CD14-positive monocyte (primary cell): ENCODE data around the gene FAM117A. TPM values are rescaled to one million over a fixed set of nuclear protein-coding genes. Genes with fewer than 3 reads are reported as not detected.
A peak's percentile ranks its signal among the peaks of the same experiment; 100 is the strongest.

Experiments used
- DNase-seq, 3 donors: peaks; one replicate each; pipeline ENCODE4 v3.0.0-alpha.2; 2011 to 2022
- H2AFZ ChIP-seq: 2 replicates; pipeline ENCODE4 v1.6.0; 2012; ENCODE audit warnings: mild to moderate bottlenecking, low read depth, low read length, inconsistent platforms; ENCODE audit not compliant: insufficient read depth, poor library complexity, severe bottlenecking
- H3K27ac ChIP-seq, 2 donors: 1 replicate in 1 of 2; 2 replicates in 1 of 2; pipeline ENCODE4 v1.5.1; 2012 to 2013; ENCODE audit warnings: low read length in 2 of 2, control low read depth in 1 of 2, inconsistent platforms in 1 of 2, low read depth in 1 of 2, mild to moderate bottlenecking in 1 of 2
- H3K27me3 ChIP-seq, 2 donors: one replicate each; pipeline versions ENCODE4 v1.6.0 to v1.6.1; 2011 to 2013; ENCODE audit warnings: low read length in 2 of 2; ENCODE audit not compliant: control insufficient read depth in 2 of 2, insufficient read depth in 2 of 2
- H3K36me3 ChIP-seq, 2 donors: replicated peaks in 1 of 2; 1 replicate in 1 of 2; 2 replicates in 1 of 2; pipeline versions ENCODE4 v1.5.1 to v1.6.1; 2012 to 2013; ENCODE audit warnings: low read length in 2 of 2, control low read depth in 1 of 2, inconsistent platforms in 1 of 2, mild to moderate bottlenecking in 1 of 2; ENCODE audit not compliant: insufficient read depth in 2 of 2, control insufficient read depth in 1 of 2
- H3K4me1 ChIP-seq, 2 donors: 1 replicate in 1 of 2; 2 replicates in 1 of 2; pipeline versions ENCODE4 v1.5.1 to v1.6.1; 2012 to 2013; ENCODE audit warnings: low read length in 2 of 2, control low read depth in 1 of 2, inconsistent platforms in 1 of 2, mild to moderate bottlenecking in 1 of 2, moderate library complexity in 1 of 2; ENCODE audit not compliant: insufficient read depth in 2 of 2, control insufficient read depth in 1 of 2
- H3K4me2 ChIP-seq: replicated peaks from 2 replicates; pipeline ENCODE3; 2012; ENCODE audit warnings: low read length, moderate library complexity, mild to moderate bottlenecking; ENCODE audit not compliant: poor library complexity, severe bottlenecking; ENCODE audit errors: extremely low read depth
- H3K4me3 ChIP-seq, 3 experiments: fragments of 200-600 bp in 1 of 3; sonication (generic) in 1 of 3; replicated peaks in 1 of 3; 1 replicate in 2 of 3; 2 replicates in 1 of 3; pipeline ENCODE4 v1.5.1; 2011 to 2013; ENCODE audit warnings: low read length in 3 of 3, mild to moderate bottlenecking in 3 of 3, control low read depth in 2 of 3, low read depth in 2 of 3, inconsistent platforms in 1 of 3, moderate library complexity in 1 of 3
- H3K79me2 ChIP-seq: 2 replicates; pipeline ENCODE4 v1.6.0; 2012; ENCODE audit warnings: mild to moderate bottlenecking, control low read depth, inconsistent platforms, low read length, moderate library complexity; ENCODE audit not compliant: insufficient read depth
- H3K9ac ChIP-seq: 2 replicates; pipeline ENCODE4 v1.6.0; 2017; ENCODE audit warnings: low read length, mild to moderate bottlenecking; ENCODE audit not compliant: insufficient read depth, poor library complexity, severe bottlenecking
- H3K9me3 ChIP-seq, 2 donors: replicated peaks in 1 of 2; 1 replicate in 1 of 2; 2 replicates in 1 of 2; pipeline versions ENCODE4 v1.5.1 to v1.6.1; 2012 to 2013; ENCODE audit warnings: low read length in 2 of 2, control low read depth in 1 of 2; ENCODE audit not compliant: control insufficient read depth in 1 of 2, insufficient read depth in 1 of 2
- H4K20me1 ChIP-seq: 2 replicates; pipeline ENCODE4 v1.6.0; 2012; ENCODE audit warnings: mild to moderate bottlenecking, low read length, control low read depth, moderate library complexity; ENCODE audit not compliant: insufficient read depth
- H3K27ac Mint-ChIP-seq, 7 donors: one replicate each; pipeline ENCODE4 v1.8.0; 2020; ENCODE audit warnings: mild to moderate bottlenecking in 7 of 7, mixed read lengths in 7 of 7, moderate library complexity in 6 of 7, inconsistent platforms in 2 of 7
- H3K27me3 Mint-ChIP-seq, 3 donors: one replicate each; pipeline ENCODE4 v1.8.0; 2021 to 2022; ENCODE audit warnings: low read depth in 3 of 3, mild to moderate bottlenecking in 3 of 3, mixed read lengths in 3 of 3, moderate library complexity in 3 of 3, inconsistent platforms in 1 of 3
- H3K36me3 Mint-ChIP-seq, 2 donors: one replicate each; pipeline ENCODE4 v1.8.0; 2020; ENCODE audit warnings: mixed read lengths in 2 of 2, inconsistent platforms in 1 of 2, mild to moderate bottlenecking in 1 of 2
- H3K4me1 Mint-ChIP-seq: one replicate; pipeline ENCODE4 v1.8.0; 2020; ENCODE audit warnings: mild to moderate bottlenecking, mixed read lengths
- H3K4me3 Mint-ChIP-seq, 2 donors: one replicate each; pipeline ENCODE4 v1.8.0; 2020; ENCODE audit warnings: mild to moderate bottlenecking in 2 of 2, mixed read lengths in 2 of 2, moderate library complexity in 1 of 2
- H3K9me3 Mint-ChIP-seq, 7 donors: one replicate each; pipeline ENCODE4 v1.8.0; 2020 to 2022; ENCODE audit warnings: mixed read lengths in 7 of 7, mild to moderate bottlenecking in 6 of 7, moderate library complexity in 6 of 7, inconsistent platforms in 2 of 7
- CTCF ChIP-seq: fragments of 200-600 bp; IDR thresholded peaks from one replicate; pipeline ENCODE4 v1.8.0; 2022; ENCODE audit warnings: antibody characterized with exemption, mild to moderate bottlenecking
- WGBS: methylation state at CpG from one replicate; pipeline ENCODE4 v1.1.5; 2013; ENCODE audit warnings: missing lambda C conversion rate; ENCODE audit not compliant: insufficient coverage; 5-methylcytosine and 5-hydroxymethylcytosine counted together
- intact Hi-C, 2 donors: fragments of 100-400 bp; cut with micrococcal nuclease; formaldehyde crosslinking; loops; one replicate each; pipeline versions ENCODE4 v1.15.0 to v1.15.1; 2023
- polyA plus RNA-seq, 3 donors: library from polyadenylated mRNA; depleted of rRNA in 1 of 3; unstranded in 2 of 3; stranded (reverse) in 1 of 3; fragments of 300-500 nt in 2 of 3; fragments of >200 nt in 1 of 3; fragmentation: Illumina TruSeq in 2 of 3; gene quantifications; 1 replicate in 2 of 3; 2 replicates in 1 of 3; pipeline ENCODE4 v1.2.3, GENCODE V29; 2012 to 2021

FAM117A gene
- polyA plus RNA-seq, 3 donors, result 11.8 to 34.9 (median 17.9) TPM

DNA sequence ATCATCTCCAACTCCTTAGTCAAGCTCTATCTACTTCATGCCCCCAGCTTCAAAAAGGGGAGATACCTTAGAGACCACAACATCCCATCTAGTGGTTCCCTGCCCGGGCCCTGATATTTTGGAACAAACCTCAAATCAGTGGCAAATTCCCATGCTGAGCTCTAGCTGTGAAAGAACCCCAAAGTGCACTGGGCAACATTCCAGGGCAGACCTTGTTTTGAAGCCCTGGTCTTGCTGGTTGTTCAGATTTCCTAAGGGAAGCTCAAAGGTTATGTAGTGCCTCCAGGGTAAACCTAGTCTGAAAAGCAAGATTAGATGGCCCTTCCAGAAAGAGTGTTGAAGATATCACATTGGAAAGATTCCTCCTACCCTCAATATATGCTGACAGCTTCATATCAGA, 16.3 kb downstream of the FAM117A start:
- DNase-seq, result no peak
- H3K4me3 Mint-ChIP-seq, result no peak overlapping the region
- Histone ChIP-seq H3K9ac (no peak overlapping the region), H3K4me1 (peaks cover 52 to 61% of the 10 kb centered on the region in 2 donors), H2AFZ (no peak overlapping the region), H4K20me1 (peaks cover 5% of the 10 kb centered on the region), H3K4me2 (no peak overlapping the region), H3K27ac (peak overlapping the region in 1 of 2 donors; percentile 61), H3K79me2 (peaks cover 100% of the 10 kb centered on the region), H3K36me3 (peaks cover 2 to 13% of the 10 kb centered on the region in 2 donors), H3K27me3 (no peaks in the 10 kb centered on the region), H3K4me3 (no peak overlapping the region), H3K9me3 (no peaks in the 10 kb centered on the region)
- WGBS, result 0% methylated on average over 1 of the region's 1 CpG
- intact Hi-C loops, result no loop called here
- H3K9me3 Mint-ChIP-seq, result peaks cover 0 to 2% (median 0%) of the 10 kb centered on the region in 7 donors
- H3K27ac Mint-ChIP-seq, result peak overlapping the region in 6 of 7 donors; percentile 14 to 89 (median 65)
- peaks cover 63% of the 10 kb centered on the region for H3K4me1 Mint-ChIP-seq
- peaks cover 0 to 2% (median 0%) of the 10 kb centered on the region in 3 donors for H3K27me3 Mint-ChIP-seq
- no peak for TF ChIP-seq CTCF
- peaks cover 12 to 19% of the 10 kb centered on the region in 2 donors for H3K36me3 Mint-ChIP-seq

DNA sequence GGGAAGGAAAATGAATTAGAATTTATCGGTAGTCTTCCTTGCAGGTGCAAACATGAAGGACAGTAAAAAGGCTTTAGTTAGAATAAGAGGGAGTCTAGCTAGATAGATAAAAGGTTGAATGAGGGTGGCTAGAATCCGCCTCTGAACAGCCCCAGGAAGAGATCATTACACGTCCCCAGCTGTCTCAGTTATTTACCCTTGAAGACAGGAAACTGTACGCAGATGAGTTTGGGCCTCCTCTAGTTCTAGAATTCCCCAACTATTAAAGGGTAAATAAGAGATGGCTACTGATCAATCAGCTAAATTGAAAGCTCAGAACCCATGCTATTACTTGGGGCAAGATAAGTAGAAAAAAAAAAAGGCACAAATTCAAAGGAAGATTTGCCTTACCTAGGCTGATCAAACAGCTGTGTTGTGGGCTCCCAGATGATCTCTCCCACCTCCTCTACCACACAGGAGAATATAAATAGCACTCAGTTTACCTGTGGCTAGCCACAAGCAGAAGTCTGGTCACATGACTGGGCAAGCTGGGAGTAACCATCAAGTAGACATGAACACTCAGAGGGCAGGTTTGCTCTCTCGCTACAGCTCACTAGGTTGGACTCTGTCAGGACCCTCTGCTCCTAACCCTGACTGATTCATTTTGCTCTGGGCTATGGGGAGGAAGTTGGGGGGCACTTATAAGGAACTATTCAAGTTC, 17.0 kb downstream of the FAM117A start:
- Mint-ChIP-seq H3K27ac (peak overlapping the region; percentile 44 to 89 (median 73)), H3K4me3 (peak overlapping the region in 1 of 2 donors; percentile 18), H3K36me3 (peaks cover 12 to 19% of the 10 kb centered on the region in 2 donors), H3K4me1 (peaks cover 64% of the 10 kb centered on the region), H3K9me3 (peaks cover 0 to 2% (median 0%) of the 10 kb centered on the region in 7 donors), H3K27me3 (peaks cover 0 to 2% (median 0%) of the 10 kb centered on the region in 3 donors)
- H3K9ac ChIP-seq, result no peak overlapping the region
- H3K9me3 ChIP-seq, result no peaks in the 10 kb centered on the region
- DNase-seq, result peak in 1 of 3 donors; percentile 16
- H3K4me1 ChIP-seq, result peaks cover 59 to 68% of the 10 kb centered on the region in 2 donors
- TF ChIP-seq CTCF, result no peak
- no peaks in the 10 kb centered on the region for H3K27me3 ChIP-seq
- H2AFZ ChIP-seq, result no peak overlapping the region
- no peak overlapping the region for H3K4me3 ChIP-seq
- H3K36me3 ChIP-seq, result peaks cover 2 to 13% of the 10 kb centered on the region in 2 donors
- H4K20me1 ChIP-seq, result peaks cover 5% of the 10 kb centered on the region
- no peak overlapping the region for H3K4me2 ChIP-seq
- intact Hi-C loops, result no loop called here
- WGBS, result 71% methylated on average over 1 of the region's 5 CpGs
- peaks cover 95% of the 10 kb centered on the region for H3K79me2 ChIP-seq
- H3K27ac ChIP-seq, result peak overlapping the region in 1 of 2 donors; percentile 61
